LHCN-M2 (cell line): Measurements from ENCODE around the gene CHST12. TPM values are rescaled to one million over a fixed set of nuclear protein-coding genes. Genes with fewer than 3 reads are reported as not detected.
"Not testable (repeated sequence)": the region's sequence is repeated elsewhere in the genome, so short reads cannot be mapped to it uniquely, and the experiment has no call there.

Experiments used
- DNase-seq: peaks from one replicate; pipeline ENCODE4 v3.0.0-alpha.2; 2012; ENCODE audit warnings: low read depth
- total RNA-seq: library from RNA; depleted of rRNA; stranded (reverse); fragments of >200 nt; gene quantifications from 2 replicates; pipeline ENCODE4 v1.2.3, GENCODE V29; 2014

The CHST12 gene
- total RNA-seq, 1 experiment from 2014 or later: 11.4 TPM

DNA sequence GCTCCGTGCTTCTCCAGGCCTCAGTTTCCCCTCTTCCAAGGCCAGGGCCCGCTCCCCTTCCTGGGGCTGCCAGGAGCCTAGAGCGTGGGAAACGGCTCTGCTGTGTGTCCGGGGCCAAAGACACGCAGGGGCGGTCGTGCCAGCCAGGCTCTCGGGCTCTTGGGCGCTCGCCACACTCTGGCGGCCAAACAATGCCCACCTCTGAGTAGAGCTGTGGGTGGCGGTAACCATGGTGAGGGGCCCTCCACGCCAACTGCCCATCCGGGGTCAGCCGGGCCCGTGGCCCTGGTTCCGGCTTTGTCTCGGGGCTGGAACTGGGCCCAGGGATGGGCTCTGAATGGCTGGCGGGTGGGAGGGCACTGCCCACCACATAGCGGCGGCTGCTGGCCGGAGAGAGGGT, 56.8 kb downstream of the CHST12 start:
- no peak for DNase-seq

- no peak for DNase-seq
Measured at GRCh38 chr7:2460641-2461040, 57.2 kb downstream of the CHST12 start.

- DNase-seq: no peak
Measured at GRCh38 chr7:2461268-2462026, 58.0 kb downstream of the CHST12 start.

DNA sequence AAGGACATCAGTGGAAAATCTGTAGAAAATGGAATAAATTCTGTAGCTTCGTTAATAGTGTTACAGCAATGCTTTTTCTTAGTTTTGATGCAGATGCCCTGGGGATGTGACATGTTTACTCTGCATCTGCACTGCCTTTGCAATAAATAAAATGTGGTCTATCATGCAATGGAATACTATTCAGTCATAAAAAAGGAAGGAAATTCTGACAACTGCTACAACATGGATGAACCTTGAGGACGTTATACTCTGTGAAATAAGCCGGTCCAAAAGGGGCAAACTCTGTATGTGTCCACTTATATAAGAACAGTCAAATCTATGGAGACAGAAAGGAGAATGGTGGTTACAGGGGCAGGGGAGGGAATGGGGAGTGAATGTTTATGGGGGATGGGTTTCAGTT, 59.3 kb downstream of the CHST12 start:
- no peak for DNase-seq

DNA sequence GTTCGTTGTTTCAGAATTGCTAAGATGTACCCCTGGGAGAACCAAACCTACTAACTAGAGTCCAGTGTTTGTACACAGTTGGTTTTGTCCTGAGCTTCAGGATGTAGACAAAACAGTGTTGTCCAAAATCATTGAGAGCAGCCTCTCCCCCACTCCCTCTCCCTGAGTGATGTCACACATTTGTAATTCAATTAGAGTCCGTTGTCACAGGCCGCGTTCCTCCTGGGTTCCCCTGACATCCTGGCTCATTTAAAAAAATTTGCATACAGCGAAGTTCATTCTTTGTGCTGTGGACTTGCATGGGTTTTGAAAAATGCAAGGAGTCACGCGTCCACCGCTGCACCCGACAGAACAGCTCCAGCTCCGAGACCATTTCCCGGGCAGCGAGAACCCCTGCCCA, 62.5 kb downstream of the CHST12 start:
- no peak for DNase-seq

DNA sequence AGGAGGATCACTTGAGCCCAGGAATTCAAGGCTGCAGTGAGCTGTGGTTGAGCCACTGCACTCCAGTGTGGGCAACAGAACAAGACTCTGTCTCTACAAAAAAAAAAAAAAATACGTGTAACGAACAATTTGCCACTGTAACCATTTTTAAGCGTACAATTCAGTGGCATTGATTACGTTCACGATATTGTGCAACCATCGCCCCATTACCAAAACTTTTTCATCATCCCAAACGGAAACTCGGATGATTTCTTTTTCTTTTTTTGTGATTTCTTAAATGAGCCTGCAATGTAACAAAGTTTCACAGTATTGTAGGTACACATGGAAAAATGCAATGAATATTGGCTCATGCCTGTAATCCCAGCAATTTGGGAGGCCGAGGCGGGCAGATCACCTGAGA, 63.3 kb downstream of the CHST12 start:
- DNase-seq: no peak

GRCh38 chr7:2468227-2468626, 64.8 kb downstream of the CHST12 start:
- DNase-seq: no peak

GRCh38 chr7:2469460-2470203, 66.2 kb downstream of the CHST12 start:
- not testable (repeated sequence) for DNase-seq

GRCh38 chr7:2470204-2471021, 67.0 kb downstream of the CHST12 start:
- no peak for DNase-seq

GRCh38 chr7:2471022-2471329, 67.6 kb downstream of the CHST12 start:
- peak; percentile 21 for DNase-seq

DNA sequence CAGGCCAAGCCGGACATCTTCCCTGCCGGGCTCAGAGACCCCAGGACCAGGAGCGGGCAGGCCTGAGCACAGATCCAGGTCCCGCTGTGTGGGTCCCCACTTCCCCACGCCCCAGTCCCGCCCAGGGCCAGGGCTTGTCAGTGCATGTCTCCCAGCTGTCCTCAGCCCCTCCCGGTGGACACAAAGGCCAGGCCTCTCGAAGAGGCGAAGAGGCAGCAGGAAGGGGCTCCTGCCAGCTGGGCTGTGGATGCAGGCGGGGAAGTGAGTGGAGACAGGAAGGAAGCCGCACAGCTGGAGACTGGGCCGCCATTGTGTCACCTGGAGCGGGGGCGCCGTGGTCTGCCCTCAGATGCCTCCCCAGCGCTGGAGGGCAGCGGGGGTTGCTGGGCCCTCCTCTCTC, 68.0 kb downstream of the CHST12 start:
- peak; percentile 36 for DNase-seq

DNA sequence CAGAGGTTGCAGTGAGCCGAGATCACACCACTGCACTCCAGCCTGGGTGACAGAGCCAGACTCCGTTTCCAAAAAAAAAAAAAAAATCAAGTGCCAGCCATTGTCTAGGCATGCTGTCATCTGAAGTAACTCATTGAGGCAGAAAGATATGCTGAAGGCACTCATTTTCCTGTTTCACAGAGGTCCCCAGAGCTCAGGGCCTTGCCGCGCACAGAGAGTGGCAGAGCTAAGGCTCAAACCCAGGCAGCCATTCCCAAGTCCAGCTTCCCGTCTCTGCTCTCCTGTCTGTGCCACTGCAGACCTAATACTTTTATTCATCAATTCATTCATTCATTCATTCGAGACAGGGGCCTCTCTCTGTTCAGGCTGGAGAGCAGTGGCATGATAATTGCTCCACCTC, 69.3 kb downstream of the CHST12 start:
- DNase-seq: no peak

DNA sequence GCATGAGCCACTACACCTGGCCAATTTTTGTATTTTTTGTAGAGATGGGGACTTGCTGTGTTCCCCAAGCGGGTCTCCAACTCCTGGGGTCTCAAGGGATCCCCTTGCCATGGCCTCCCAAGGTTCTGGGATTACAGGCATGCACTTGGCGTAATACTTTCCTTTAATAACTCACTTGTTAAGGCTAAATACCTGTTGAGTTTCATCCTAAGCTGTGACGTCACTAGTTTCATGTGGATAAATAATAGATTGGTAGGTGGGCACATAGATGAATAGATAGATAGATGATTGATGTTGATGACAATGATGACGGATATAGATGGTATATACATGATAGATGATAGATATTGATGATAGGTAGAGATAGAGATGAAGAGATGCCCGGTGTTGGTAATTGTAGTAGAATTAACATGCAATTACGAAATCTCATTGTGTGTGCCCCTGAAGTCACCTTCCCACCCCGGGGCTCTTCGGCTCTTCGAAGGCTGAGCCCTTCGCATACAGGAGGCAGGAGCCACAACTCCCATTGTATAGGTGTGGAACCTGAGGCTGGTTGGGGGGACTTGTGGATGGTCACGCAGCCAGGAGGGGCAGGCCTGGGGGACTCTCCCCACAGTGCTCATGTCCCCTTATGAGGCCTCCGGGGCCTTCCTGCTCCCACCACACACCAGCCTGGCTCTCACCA, 70.2 kb downstream of the CHST12 start:
- DNase-seq: no peak

DNA sequence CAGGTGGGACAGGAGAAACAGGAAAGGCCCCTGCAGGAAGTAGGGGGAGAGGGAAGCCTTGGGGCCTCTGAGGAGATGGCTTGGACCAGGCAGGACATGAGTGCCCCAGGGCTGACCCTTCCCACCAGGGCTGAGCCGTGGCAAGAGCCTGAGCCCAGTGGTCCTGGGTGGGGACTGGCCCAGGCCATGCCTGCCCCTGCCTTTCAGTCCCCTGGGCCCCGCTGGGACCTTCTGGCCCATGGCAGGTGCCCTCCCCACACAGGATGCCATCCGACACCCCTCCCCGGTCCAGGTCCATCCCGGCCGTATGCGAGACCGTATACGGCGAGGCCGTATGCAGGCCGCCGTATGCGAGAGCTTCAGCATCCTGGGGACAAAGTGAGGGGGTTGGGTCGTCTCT, 70.8 kb downstream of the CHST12 start:
- DNase-seq: no peak

DNA sequence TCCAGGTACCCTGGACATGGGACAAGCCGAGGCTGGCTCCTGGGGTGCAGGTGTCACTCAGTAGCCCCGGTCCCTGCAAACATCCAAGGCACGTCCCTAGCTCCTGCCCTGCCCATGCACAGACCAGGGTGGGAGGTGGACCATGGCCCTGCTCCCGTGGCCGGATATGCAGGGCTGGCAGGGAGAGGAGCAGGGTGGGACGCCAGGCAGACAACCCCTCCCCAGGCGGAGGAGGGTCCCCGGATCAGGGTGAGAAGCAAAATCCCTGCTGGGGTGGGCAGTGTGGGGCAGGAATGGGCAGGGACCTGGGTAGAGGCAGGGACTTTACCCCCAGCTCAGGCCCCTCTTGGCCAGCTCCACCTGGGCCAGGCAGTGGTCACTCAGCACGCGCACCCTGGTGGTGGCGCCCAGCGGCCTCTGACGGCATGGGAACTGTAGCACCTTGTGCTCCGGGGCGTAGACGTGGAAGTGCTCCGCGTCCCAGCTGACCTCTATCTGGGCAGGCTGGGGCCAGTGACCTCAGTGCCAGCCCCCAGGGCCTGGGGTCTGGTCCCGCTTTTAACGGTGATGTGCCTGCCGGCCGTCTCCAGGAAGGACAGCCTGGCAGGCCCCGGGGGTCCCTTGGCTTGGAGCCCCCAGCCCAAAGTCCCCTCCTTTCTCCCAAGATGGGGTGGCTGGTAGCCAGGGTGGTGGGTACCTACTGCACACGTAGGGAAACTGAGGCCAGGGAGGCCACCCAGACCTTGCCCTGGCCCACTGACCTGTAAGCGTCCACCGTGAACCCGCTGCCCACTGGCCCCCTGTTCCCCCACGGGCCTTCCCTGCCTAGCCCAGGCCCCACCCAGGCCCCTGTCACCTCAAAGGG, 71.6 kb downstream of the CHST12 start:
- DNase-seq: no peak

GRCh38 chr7:2475678-2476015, 72.2 kb downstream of the CHST12 start:
- no peak for DNase-seq

DNA sequence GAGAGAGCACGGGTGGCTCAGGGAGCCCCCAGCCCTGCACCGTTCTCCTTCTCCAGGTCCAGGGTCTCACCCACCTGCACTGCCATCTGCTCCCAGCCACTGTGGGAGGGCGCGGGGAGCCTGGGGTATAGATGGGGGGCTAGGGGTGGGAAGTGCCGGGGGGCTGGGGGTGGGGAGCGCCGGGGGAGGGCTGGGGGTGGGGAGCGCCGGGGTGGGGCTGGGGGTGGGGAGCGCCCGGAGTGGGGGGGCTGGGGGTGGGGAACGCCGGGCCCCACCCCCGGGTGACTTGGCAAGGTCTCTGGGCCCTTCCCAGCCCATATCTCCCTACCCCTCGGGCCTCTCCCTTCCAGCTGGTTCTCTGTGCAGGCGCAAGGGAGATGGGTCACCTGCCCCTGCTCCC, 72.9 kb downstream of the CHST12 start, which contains the start of gene GRIFIN:
TSS of gene GRIFIN (minus strand) at position 101 of the 400 bp plus-strand sequence. CDS start at position 86, 15 bp downstream.
- no peak for DNase-seq

DNA sequence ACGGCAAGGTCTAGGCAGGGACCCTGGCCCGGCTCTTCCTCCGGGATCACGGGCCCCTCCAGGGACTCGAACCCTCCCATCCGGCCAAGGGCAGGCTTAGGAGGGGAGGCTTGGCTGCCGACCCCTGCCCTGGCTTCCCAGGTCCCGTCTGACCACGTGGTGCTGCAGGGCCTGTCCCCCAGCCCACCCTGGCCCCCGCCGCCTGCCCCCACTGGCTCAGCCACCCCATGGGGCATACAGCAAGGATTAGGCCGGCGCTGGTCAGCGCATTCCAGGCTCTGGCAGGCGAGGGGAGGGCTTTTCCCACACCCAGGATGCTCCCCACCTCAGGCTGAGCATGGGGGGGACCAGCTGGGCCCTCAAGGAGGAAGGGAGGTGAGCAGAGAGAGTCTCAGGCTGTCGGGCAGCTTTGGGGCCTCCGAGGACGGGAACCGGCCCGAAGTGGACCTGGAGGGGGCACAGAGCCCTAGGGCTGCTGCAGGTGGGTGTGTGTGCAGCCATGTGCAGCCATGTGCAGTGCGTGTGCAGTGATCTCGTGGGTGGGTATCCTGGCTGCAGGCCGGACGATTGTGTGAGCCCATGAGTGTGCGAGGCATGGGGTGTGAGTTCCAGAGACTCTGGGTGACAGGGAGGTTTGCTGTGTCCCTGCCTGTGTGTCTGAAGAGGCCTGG, 73.5 kb downstream of the CHST12 start:
- DNase-seq: no peak

- peak; percentile 53 for DNase-seq
Measured at GRCh38 chr7:2477447-2478398, 74.3 kb downstream of the CHST12 start.
